GM23338 (cell line): ENCODE data around the gene MBOAT7. TPM values are rescaled to one million over a fixed set of nuclear protein-coding genes. Genes with fewer than 3 reads are reported as not detected.

Source experiments
- ATAC-seq: fragments of 200-7000 bp; cut with Tn5 transposase; 3 replicates; pipeline ENCODE4 v1.9.1; 2020
- DNase-seq: peaks from one replicate; pipeline ENCODE4 v3.0.0-alpha.2; 2015; ENCODE audit warnings: low spot score
- H2AFZ ChIP-seq: fragments of 200-600 bp; sonication (generic); 2 replicates; pipeline ENCODE4 v1.8.0; 2016; ENCODE audit warnings: antibody characterized with exemption, mild to moderate bottlenecking, moderate library complexity
- H3F3A ChIP-seq: fragments of 200-600 bp; sonication (generic); replicated peaks from 2 replicates; pipeline ENCODE4 v1.8.0; 2017; ENCODE audit warnings: antibody characterized with exemption, mixed run types, low read depth
- H3K27ac ChIP-seq: fragments of 200-600 bp; sonication (generic); 2 replicates; pipeline ENCODE4 v1.6.1; 2016; ENCODE audit warnings: low read depth
- H3K27me3 ChIP-seq: fragments of 200-600 bp; sonication (generic); 2 replicates; pipeline ENCODE4 v1.8.0; 2016; ENCODE audit warnings: mild to moderate bottlenecking, mixed run types, moderate library complexity; ENCODE audit not compliant: insufficient read depth
- H3K36me3 ChIP-seq: fragments of 200-600 bp; sonication (generic); 2 replicates; pipeline ENCODE4 v1.8.0; 2016; ENCODE audit warnings: mild to moderate bottlenecking; ENCODE audit not compliant: insufficient read depth
- H3K4me1 ChIP-seq: fragments of 200-600 bp; sonication (generic); 2 replicates; pipeline ENCODE4 v1.8.0; 2016; ENCODE audit warnings: mild to moderate bottlenecking, moderate library complexity; ENCODE audit not compliant: insufficient read depth
- H3K4me2 ChIP-seq: fragments of 200-600 bp; sonication (generic); 2 replicates; pipeline ENCODE4 v1.7.1; 2017; ENCODE audit warnings: mixed run types
- H3K4me3 ChIP-seq: fragments of 200-600 bp; sonication (generic); 2 replicates; pipeline ENCODE4 v1.6.1; 2016; ENCODE audit warnings: mixed run types
- H3K79me2 ChIP-seq: fragments of 200-600 bp; sonication (generic); replicated peaks from 2 replicates; pipeline ENCODE4 v1.8.0; 2017; ENCODE audit warnings: mild to moderate bottlenecking; ENCODE audit not compliant: insufficient read depth
- H3K9me2 ChIP-seq: fragments of 200-600 bp; sonication (generic); 2 replicates; pipeline ENCODE4 v1.8.0; 2017; ENCODE audit not compliant: insufficient read depth
- H4K20me1 ChIP-seq: fragments of 200-600 bp; sonication (generic); replicated peaks from 2 replicates; pipeline ENCODE4 v1.8.0; 2017; ENCODE audit warnings: mild to moderate bottlenecking; ENCODE audit not compliant: insufficient read depth
- H3K27ac Mint-ChIP-seq: 2 replicates; pipeline ENCODE4 v1.8.0; 2020; ENCODE audit warnings: inconsistent platforms, mild to moderate bottlenecking, moderate library complexity, mixed read lengths
- H3K27me3 Mint-ChIP-seq: 3 replicates; pipeline ENCODE4 v1.8.0; 2022; ENCODE audit warnings: low read depth, mild to moderate bottlenecking, moderate library complexity, mixed read lengths, inconsistent platforms; ENCODE audit not compliant: insufficient read depth, poor library complexity
- H3K36me3 Mint-ChIP-seq: 3 replicates; pipeline ENCODE4 v1.8.0; 2021; ENCODE audit warnings: low read depth, mild to moderate bottlenecking, inconsistent platforms, moderate library complexity, mixed read lengths
- H3K4me1 Mint-ChIP-seq: 3 replicates; pipeline ENCODE4 v1.8.0; 2020; ENCODE audit warnings: mild to moderate bottlenecking, inconsistent platforms, mixed read lengths
- H3K4me3 Mint-ChIP-seq: 3 replicates; pipeline ENCODE4 v1.8.0; 2021; ENCODE audit warnings: moderate library complexity, mild to moderate bottlenecking, inconsistent platforms, mixed read lengths
- H3K9me3 Mint-ChIP-seq: 3 replicates; pipeline ENCODE4 v1.8.0; 2020; ENCODE audit warnings: moderate library complexity, mild to moderate bottlenecking, inconsistent platforms, mixed read lengths
- CREB1 ChIP-seq: fragments of 250-450 bp; sonication (Bioruptor Pico); IDR thresholded peaks from 2 replicates; pipeline ENCODE4 v1.5.0; 2020; ENCODE audit warnings: low read depth, mild to moderate bottlenecking, moderate library complexity
- CTCF ChIP-seq, 2 experiments: fragments of 200-600 bp in 1 of 2; sonication (generic) in 1 of 2; conservative IDR thresholded peaks; 2 replicates each; pipeline versions ENCODE4 v1.5.1 to v1.6.1; 2016 to 2017; ENCODE audit warnings: antibody characterized with exemption in 2 of 2, low read depth in 2 of 2, mild to moderate bottlenecking in 2 of 2, moderate library complexity in 1 of 2
- ETS1 ChIP-seq: IDR thresholded peaks from 2 replicates; pipeline ENCODE4 v1.6.1; 2016; ENCODE audit warnings: antibody characterized with exemption
- EZH2 ChIP-seq: fragments of 200-600 bp; sonication (generic); IDR thresholded peaks from one replicate; pipeline ENCODE4 v1.8.0; 2017; ENCODE audit warnings: antibody characterized with exemption, mild to moderate bottlenecking, low read depth; ENCODE audit not compliant: unreplicated experiment
- NANOG ChIP-seq: IDR thresholded peaks from 2 replicates; pipeline ENCODE4 v1.6.1; 2016; ENCODE audit warnings: antibody characterized with exemption, borderline replicate concordance
- POLR2AphosphoS5 ChIP-seq: IDR thresholded peaks from 2 replicates; pipeline ENCODE4 v1.6.1; 2016; ENCODE audit warnings: antibody characterized with exemption, low read depth
- REST ChIP-seq: IDR thresholded peaks from one replicate; pipeline ENCODE4 v1.6.1; 2018; ENCODE audit warnings: antibody characterized with exemption; ENCODE audit not compliant: unreplicated experiment
- STAT1 ChIP-seq: IDR thresholded peaks from one replicate; pipeline ENCODE4 v1.6.1; 2016; ENCODE audit warnings: antibody characterized with exemption; ENCODE audit not compliant: unreplicated experiment
- polyA plus RNA-seq: library from polyadenylated mRNA; unstranded; fragments of >200 nt; fragmentation: Nextera tagmentation; extraction: Ambion mirVana; gene quantifications from 2 replicates; pipeline ENCODE4 v1.2.1, GENCODE V29; 2016
- total RNA-seq: library from RNA; depleted of rRNA; stranded (reverse); fragments of >200 nt; shearing (Covaris generic); gene quantifications from 2 replicates; pipeline ENCODE4 v1.2.3, GENCODE V29; 2014

The MBOAT7 gene
- total and polyA plus RNA-seq, 2 experiments from 2014 or later, result 77.8 to 184 TPM

- TF ChIP-seq REST, result no peak
- no peak for TF ChIP-seq CREB1 (CRISPR knock-in tag)
- TF ChIP-seq CTCF (conservative IDR thresholded peaks at IDR 0.05; ENCODE audit: low read depth in 2 of 2), result no peak
- TF ChIP-seq POLR2AphosphoS5, result no peak
- no peak for TF ChIP-seq ETS1
- TF ChIP-seq NANOG, result no peak
- TF ChIP-seq EZH2, result no peak
Measured at GRCh38 chr19:54128441-54128725, 61.0 kb downstream of the MBOAT7 start (continued).

- H3K27me3 Mint-ChIP-seq, result peaks cover 12% of the 10 kb centered on the region
- H3K36me3 Mint-ChIP-seq, result peaks cover 57% of the 10 kb centered on the region
- H3K9me2 ChIP-seq, result no peaks in the 10 kb centered on the region
- H3K4me1 ChIP-seq, result no peaks in the 10 kb centered on the region
- ATAC-seq, result no peak
- H3K27me3 ChIP-seq, result no peaks in the 10 kb centered on the region
- peaks cover 7% of the 10 kb centered on the region; the same call in 1 of the 2 replicates for H3K36me3 ChIP-seq
- no peak overlapping the region for H3K4me3 Mint-ChIP-seq
- no peak overlapping the region for H3K27ac ChIP-seq
- no peak overlapping the region for H2AFZ ChIP-seq
- H3K4me2 ChIP-seq, result no peak overlapping the region
- H3K79me2 ChIP-seq, result no peaks in the 10 kb centered on the region
- no peaks in the 10 kb centered on the region for H3K9me3 Mint-ChIP-seq
- H4K20me1 ChIP-seq, result no peaks in the 10 kb centered on the region; the same call in 1 of the 2 replicates
- 0 out of 2 replicates have a peak, but pooled peaks cover 2% of the 10 kb centered on the region for H3F3A ChIP-seq
- no peak overlapping the region for H3K4me3 ChIP-seq
- DNase-seq, result no peak
- no peak overlapping the region for H3K27ac Mint-ChIP-seq
- H3K4me1 Mint-ChIP-seq, result no peaks in the 10 kb centered on the region
- TF ChIP-seq EZH2, result no peak
- no peak for TF ChIP-seq REST
- no peak for TF ChIP-seq STAT1
- no peak for TF ChIP-seq ETS1
Measured at GRCh38 chr19:54127688-54128440, 61.5 kb downstream of the MBOAT7 start.
